NCI-H2107 (cell line): ENCODE data around the gene MRLN.
"Not testable (repeated sequence)": the region's sequence is repeated elsewhere in the genome, so short reads cannot be mapped to it uniquely, and the experiment has no call there.

Experiments used
- DNase-seq: peaks from one replicate; lab custom pipeline; 2025; lab: John Stamatoyannopoulos, UW

MRLN gene

DNA sequence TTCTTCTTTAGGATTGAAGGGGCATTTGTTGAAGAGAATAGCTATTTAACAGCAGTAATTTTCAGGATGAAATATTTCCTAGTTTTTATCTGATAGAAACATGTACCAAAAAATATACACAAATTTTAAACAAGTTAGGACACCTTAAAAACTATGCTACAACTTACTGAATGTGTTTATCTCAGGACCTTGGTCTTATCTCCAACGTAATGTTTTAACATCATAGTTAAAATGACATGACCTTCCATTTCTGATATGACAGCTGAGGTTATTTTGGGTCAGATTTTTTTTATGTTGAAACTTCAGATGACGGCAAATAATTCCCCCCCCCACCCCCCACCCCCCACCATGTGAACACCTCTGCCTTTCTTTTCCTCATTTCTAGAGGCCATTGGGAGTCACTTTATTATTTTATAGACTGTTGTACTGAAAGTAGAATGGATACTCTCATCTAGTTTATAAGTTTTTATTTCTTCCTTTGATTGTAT lies 8.0 kb downstream of the MRLN start:
- no peak for DNase-seq

DNA sequence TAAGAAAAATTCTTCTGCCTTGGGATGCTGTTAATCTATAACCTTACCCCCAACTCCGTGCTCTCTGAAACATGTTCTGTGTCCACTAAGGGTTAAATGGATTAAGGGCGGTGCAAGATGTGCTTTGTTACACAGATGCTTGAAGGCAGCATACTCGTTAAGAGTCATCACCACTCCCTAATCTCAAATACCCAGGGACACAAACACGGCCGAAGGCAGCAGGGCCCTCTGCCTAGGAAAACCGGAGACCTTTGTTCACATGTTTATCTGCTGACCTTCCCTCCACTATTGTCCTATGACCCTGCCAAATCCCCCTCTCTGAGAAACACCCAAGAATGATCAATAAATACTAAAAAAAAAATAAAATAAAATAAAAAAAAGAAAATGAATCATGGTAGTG lies 8.5 kb downstream of the MRLN start:
- not testable (repeated sequence) for DNase-seq

- not testable (repeated sequence) for DNase-seq
These were observed 9.1 kb downstream of the MRLN start for GRCh38 chr10:59744156-59744555.

GRCh38 chr10:59741583-59741982 lies 11.7 kb downstream of the MRLN start:
- no peak for DNase-seq

- no peak for DNase-seq
These were observed 12.2 kb downstream of the MRLN start for GRCh38 chr10:59741048-59741447.

- DNase-seq, result no peak
These were observed 16.5 kb downstream of the MRLN start for GRCh38 chr10:59736749-59737148.

DNA sequence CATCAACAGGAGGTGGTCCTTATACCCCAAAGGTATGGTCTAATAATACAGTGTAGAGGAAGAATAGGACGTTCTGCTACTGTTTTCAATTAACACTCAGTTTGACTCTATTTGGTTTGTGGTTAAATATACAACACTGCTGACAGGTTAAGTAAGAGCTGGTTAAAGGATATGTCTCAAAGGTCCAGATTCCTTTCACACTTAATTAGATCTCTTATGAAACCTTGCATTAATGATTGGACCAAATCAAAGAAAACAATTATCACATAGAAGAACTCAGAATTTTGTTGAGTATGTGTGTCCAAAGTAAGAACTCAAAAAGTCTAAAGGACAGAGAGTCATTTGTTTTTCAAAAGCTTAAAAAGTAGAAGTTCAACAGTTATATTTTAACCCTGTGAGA lies 18.0 kb downstream of the MRLN start:
- DNase-seq, result no peak

- no peak for DNase-seq
These were observed 19.2 kb downstream of the MRLN start for GRCh38 chr10:59734014-59734462.

DNA sequence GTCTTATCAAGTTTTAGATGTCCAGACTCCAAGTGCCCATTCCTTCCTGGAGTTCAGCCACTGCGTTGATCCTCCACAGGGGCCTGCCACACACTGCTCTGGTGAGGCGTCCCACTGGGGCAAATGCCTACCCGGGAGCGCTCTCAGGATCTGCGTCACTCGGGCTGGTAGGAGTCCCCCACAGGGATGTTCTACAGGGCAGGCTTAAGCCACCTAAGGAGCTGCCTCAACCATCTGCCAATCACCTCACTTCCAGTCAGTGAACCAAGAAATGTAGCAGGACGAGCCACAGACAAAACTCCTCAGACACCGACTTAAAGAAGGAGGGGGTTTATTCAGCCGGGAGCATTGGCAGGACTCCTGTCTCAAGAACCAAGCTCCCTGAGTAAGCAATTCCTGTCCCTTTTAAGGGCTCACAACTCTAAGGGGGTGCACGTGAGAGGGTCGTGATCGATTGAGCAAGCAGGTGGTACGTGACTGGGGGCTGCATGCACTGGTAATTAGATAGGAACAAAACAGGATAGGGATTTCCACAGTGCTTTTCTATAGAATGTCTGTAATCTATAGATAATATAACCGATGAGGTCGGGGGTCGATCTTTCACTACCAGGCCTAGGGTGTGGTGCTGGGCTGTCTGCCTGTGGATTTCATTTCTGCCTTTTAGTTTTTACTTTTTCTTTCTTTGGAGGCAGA lies 19.8 kb downstream of the MRLN start:
- not testable (repeated sequence) for DNase-seq

DNA sequence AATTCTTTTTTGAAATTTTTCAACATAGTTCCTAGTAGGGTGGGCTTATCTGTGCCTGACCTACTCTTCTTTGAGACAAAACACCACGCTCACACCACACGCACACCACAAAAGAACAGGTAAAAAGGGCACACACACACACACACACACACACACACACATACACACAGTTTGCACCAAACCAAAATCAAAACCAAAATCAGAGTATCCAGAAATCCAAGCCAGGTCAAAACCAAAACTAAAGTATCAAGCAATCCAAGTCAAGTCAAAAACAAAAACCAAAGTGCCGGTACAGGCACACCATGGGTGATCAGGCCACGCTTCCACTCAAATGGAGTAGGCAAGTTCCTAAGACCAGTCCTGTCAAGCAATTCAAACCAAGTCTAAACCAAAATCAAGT lies 20.4 kb downstream of the MRLN start:
- DNase-seq, result not testable (repeated sequence)

DNA sequence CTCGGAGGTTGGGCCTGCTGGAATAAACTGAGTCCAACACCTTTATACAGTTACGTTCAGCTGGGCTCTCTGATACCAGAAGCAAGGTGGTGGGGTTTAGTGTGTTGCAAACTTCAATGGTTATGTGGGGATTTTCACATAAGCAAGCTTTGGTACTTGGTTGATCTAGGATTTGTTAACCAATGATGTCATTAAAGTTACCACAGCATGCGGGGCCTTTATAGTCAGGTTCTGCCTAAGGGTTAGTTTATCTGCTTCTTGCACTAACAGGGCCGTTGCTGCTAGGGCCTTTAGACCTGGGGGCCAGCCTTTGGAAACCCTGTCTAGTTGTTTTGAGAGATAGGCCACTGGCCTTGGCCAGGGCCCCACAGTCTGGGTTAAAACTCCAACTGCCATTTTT lies 24.1 kb downstream of the MRLN start:
- DNase-seq, result not testable (repeated sequence)

- DNase-seq, result no peak
These were observed 28.9 kb downstream of the MRLN start for GRCh38 chr10:59724098-59724938.

GRCh38 chr10:59720377-59720776 lies 32.9 kb downstream of the MRLN start:
- DNase-seq, result no peak

GRCh38 chr10:59719374-59719773 lies 33.9 kb downstream of the MRLN start:
- DNase-seq, result no peak

- DNase-seq, result no peak
These were observed 35.0 kb downstream of the MRLN start for GRCh38 chr10:59718257-59718656.

DNA sequence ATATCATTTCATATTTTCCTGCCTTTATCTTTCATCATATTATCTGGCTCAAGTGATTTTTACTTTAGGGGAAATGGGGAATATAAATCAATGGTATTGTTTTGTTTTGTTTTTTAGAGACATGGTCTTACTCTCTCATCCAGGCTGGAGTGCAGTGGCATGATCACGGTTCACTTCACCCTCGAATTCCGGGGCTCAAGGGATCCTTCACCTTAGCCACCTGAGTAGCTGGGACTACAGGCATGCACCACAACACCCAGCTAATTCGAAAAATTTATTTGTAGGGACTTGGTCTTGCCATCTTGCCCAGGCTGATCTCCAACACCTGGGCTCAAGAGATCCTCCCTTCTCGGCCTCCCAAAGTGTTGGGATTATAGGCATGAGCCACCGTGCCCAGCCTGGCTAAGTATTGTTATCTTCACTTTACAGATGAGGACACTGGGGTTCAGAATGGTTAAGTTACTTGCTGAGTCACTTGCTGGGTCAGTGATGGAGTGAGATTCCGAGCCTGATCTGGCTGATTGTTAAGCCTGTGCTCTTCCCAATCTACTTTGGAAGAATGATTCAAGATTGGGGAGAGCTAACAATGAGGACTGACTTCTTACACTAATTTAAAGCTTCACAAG lies 39.9 kb downstream of the MRLN start:
- no peak for DNase-seq

DNA sequence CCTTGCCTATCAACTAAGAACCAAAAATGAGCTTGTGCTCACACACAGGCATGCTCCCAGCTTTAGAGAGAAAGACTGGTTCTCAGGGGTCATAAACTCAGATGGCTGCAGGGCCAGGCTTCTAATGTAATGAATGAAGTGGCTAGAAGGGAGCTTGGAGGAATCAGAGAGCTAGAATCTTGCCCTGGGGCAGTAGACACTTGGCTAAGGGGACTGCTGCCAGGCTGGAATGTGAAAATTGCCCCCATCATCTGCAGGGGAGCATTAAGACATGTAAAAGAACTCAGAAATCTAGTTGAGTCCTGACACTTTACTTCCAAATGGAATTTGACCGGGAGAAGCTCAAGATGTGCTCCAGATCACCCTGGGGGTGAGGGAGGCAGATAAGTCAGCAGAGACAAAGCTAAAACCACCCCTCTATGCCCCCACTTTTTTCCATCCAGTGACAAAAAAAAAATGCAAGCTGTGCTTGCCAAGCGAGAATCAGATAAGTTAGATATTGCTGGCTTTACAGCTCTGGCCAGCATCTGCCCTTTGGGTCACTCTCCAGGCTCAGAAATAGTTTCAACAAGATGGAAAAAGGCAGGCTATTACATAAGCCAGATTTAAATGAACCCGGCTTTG lies 41.3 kb downstream of the MRLN start:
- no peak for DNase-seq

DNA sequence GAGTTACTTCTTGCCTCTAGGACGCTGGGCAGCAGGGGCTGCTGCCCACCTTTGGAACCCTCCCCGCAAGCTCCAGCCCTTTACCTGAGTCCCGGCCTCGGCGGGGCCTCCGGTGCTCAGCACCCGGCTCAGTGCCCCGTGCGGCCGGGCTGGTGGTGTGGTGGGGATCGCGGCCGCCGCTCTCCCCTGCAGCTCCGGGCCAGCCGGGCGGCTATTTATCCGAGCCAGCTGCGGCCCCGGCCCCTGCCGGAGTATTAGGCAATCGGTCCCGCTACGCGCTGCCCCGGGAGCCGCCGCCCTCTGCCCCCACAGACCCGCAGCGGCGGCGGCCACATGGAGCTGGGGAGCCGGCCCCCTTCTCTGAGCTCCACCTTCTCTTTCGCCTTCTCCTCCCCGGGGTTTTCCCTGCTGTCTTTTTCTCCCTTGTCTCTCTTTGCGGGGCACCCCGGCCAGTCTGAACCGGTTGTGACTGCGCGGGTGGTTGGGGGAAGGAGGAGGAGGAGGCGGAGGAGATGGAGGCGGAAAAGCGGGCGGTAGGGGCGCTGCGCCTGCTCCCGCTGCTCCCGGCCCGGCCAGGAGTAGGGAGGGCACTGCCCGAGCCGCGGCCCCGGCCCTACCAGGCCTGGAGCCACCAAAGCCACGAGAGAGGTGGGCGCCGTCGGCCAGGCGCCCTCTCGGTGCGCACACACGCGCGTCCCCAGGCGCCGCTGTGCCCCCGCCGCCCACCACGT lies 43.7 kb downstream of the MRLN start, which contains the start of gene SLC16A9:
Gene SLC16A9, minus strand, starts transcription at position 456 of the 731 bp plus-strand sequence. CDS start 25,559 bp downstream, outside the sequence.
- DNase-seq, result no peak

DNA sequence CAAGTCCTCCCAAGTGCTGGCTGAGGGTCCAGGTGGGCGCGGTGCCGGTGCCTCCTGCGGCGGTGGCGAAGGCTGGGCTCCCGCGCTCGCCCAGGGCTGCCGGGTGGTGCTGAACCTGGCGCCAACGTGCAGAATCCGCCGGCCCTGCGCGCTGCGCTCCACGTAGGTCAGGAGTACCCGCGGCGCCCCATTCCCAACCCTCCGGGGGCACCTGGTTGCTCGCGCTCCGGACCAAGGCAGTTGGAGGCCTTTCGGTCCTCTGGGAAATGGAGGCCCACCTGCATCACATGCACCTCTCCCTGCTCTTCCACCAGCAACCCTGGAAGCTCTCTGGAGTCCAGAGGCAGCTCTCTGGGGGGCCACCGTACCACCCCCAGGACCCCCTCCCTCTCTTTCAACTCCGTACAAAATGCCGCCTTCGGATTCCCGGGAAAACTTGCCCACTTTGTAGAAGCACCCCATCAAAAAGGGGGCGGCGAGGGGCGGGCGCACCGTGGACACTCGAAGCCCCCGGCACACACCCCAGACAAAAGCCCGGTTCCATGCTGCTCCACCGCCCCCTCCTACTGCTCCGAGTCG lies 44.4 kb downstream of the MRLN start:
- peak; percentile 6 for DNase-seq

- DNase-seq, result no peak
These were observed 46.1 kb downstream of the MRLN start for GRCh38 chr10:59706851-59707797.
